HL-60 (cell line): ENCODE data around the gene NFIL3.

ENCODE experiments used
- DNase-seq, 2 experiments: peaks; one replicate each; pipeline ENCODE4 v3.0.0-alpha.2; 2010 to 2020; ENCODE audit warnings: low read depth in 1 of 2, low spot score in 1 of 2
- H3K27ac ChIP-seq: fragments of 250-450 bp; sonication (Bioruptor Pico); replicated peaks from 2 replicates; pipeline ENCODE4 v1.5.1; 2020; ENCODE audit warnings: mild to moderate bottlenecking, moderate library complexity
- H3K27me3 ChIP-seq: fragments of 250-450 bp; sonication (Bioruptor Pico); 2 replicates; pipeline ENCODE4 v1.5.1; 2021; ENCODE audit warnings: mild to moderate bottlenecking, moderate library complexity; ENCODE audit not compliant: insufficient read depth, poor library complexity, severe bottlenecking
- H3K4me3 ChIP-seq: replicated peaks from 2 replicates; pipeline ENCODE4 v1.5.1; 2011; ENCODE audit warnings: mild to moderate bottlenecking, control low read depth, low read length; ENCODE audit not compliant: insufficient read depth
- GABPA ChIP-seq: IDR thresholded peaks from 2 replicates; pipeline ENCODE4 v1.6.1; 2012; ENCODE audit warnings: low read depth
- POLR2AphosphoS5 ChIP-seq: IDR thresholded peaks from 2 replicates; pipeline ENCODE4 v1.6.1; 2012; ENCODE audit warnings: low read depth
- SPI1 ChIP-seq: IDR thresholded peaks from 2 replicates; pipeline ENCODE4 v1.6.1; 2012; ENCODE audit warnings: low read depth, mild to moderate bottlenecking, borderline replicate concordance
- TF ChIP-seq, protein P1 (sequence below): IDR thresholded peaks from one replicate; pipeline ENCODE4 v1.5.1; 2011; ENCODE audit warnings: low read length, control low read depth, inconsistent platforms; ENCODE audit not compliant: insufficient read depth
- TF ChIP-seq, protein P2 (sequence below): IDR thresholded peaks from 2 replicates; pipeline ENCODE4 v1.6.1; 2012; ENCODE audit warnings: low read depth; ENCODE audit not compliant: insufficient replicate concordance

Gene NFIL3

DNA sequence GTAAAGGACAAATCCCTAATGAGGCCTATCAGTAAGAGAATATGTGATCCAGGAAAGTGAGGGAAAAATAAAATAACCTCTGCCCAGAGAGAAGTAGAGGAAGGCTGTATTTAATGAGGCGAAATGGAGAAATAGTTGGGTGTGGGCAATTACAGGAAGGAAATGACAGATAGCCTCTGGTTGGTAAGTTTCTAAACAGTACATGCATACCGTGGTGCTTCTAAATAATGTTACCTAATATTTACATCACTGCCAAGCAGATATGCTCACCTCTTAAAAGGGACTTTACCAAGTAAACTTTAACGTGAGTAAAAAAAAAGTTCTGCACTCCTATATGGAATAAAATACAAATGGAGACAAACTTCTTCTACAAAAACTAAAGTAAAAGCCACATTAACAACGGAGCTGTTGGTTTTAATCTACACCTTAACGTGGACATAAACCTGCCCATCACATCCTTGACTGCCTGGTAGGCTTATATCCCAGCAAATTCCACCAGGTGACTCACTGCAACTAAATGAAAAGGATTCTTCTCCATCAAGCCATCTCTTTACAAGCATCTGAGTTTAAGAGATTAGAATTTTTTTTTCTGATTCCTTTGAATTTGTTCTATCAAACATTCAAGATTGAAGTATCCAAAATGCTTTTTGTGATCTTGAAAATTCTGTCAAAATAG, 12.4 kb downstream of the NFIL3 start:
- Histone ChIP-seq H3K4me3 (no peak overlapping the region), H3K27me3 (no peaks in the 10 kb centered on the region), H3K27ac (peak overlapping the region; percentile 57)
- peak in 1 of 2 experiments; percentile 67 for DNase-seq
- peak; percentile 41; the same call in 1 of the 2 replicates for TF ChIP-seq POLR2AphosphoS5
- TF ChIP-seq, protein P1, sequence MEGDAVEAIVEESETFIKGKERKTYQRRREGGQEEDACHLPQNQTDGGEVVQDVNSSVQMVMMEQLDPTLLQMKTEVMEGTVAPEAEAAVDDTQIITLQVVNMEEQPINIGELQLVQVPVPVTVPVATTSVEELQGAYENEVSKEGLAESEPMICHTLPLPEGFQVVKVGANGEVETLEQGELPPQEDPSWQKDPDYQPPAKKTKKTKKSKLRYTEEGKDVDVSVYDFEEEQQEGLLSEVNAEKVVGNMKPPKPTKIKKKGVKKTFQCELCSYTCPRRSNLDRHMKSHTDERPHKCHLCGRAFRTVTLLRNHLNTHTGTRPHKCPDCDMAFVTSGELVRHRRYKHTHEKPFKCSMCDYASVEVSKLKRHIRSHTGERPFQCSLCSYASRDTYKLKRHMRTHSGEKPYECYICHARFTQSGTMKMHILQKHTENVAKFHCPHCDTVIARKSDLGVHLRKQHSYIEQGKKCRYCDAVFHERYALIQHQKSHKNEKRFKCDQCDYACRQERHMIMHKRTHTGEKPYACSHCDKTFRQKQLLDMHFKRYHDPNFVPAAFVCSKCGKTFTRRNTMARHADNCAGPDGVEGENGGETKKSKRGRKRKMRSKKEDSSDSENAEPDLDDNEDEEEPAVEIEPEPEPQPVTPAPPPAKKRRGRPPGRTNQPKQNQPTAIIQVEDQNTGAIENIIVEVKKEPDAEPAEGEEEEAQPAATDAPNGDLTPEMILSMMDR: no peak
- TF ChIP-seq, protein P2, sequence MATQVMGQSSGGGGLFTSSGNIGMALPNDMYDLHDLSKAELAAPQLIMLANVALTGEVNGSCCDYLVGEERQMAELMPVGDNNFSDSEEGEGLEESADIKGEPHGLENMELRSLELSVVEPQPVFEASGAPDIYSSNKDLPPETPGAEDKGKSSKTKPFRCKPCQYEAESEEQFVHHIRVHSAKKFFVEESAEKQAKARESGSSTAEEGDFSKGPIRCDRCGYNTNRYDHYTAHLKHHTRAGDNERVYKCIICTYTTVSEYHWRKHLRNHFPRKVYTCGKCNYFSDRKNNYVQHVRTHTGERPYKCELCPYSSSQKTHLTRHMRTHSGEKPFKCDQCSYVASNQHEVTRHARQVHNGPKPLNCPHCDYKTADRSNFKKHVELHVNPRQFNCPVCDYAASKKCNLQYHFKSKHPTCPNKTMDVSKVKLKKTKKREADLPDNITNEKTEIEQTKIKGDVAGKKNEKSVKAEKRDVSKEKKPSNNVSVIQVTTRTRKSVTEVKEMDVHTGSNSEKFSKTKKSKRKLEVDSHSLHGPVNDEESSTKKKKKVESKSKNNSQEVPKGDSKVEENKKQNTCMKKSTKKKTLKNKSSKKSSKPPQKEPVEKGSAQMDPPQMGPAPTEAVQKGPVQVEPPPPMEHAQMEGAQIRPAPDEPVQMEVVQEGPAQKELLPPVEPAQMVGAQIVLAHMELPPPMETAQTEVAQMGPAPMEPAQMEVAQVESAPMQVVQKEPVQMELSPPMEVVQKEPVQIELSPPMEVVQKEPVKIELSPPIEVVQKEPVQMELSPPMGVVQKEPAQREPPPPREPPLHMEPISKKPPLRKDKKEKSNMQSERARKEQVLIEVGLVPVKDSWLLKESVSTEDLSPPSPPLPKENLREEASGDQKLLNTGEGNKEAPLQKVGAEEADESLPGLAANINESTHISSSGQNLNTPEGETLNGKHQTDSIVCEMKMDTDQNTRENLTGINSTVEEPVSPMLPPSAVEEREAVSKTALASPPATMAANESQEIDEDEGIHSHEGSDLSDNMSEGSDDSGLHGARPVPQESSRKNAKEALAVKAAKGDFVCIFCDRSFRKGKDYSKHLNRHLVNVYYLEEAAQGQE: no peak
- TF ChIP-seq SPI1: peak; percentile 40; the same call in 1 of the 2 replicates
- TF ChIP-seq GABPA: no peak

DNA sequence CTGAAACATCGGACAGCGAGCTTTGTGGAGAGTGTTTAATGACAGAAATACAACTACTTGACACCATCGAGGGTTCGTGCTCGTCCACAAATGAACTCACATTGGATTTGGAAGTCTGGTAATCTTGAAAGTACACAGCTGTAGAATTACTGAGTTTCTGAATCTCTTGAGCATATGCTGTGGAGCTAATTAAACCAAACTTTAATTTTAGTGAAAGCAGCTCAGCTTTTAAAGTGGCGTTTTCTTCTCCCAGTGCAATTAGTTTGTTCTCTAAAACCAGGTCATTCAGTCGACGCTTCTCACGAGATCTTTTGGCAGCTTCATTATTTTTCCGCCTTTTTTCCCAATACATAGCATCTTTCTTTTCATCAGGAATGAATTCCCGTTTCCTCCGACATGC, 13.5 kb downstream of the NFIL3 start:
- no peak for TF ChIP-seq GABPA
- TF ChIP-seq, protein P1: no peak
- H3K4me3 ChIP-seq: no peak overlapping the region
- DNase-seq: no peak
- H3K27me3 ChIP-seq: no peaks in the 10 kb centered on the region
- no peak overlapping the region; the same call in 1 of the 2 replicates for H3K27ac ChIP-seq

DNA sequence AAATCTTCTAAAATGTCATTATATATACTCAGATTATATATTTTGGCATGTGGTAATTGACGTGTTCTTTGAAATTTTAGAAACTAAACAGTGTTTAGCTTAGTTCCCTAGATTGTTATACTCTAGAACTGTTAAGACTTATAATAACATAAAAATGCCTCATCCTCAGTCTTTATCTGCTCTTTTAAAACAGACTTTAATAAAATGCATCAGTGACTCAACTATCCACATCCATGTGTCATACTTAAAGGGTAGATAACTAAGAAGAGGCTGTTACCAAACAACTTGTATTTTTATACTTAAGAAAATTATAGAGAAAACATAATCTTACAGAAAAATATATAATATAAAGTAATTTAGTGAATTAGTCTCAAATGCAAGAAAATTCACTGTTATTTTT, 15.2 kb downstream of the NFIL3 start:
- no peak overlapping the region for H3K4me3 ChIP-seq
- H3K27me3 ChIP-seq: no peaks in the 10 kb centered on the region
- no peak for DNase-seq
- no peak for TF ChIP-seq POLR2AphosphoS5
- TF ChIP-seq, protein P1: no peak
- TF ChIP-seq SPI1: no peak
- TF ChIP-seq, protein P2: no peak
- no peak for TF ChIP-seq GABPA
- H3K27ac ChIP-seq: no peak overlapping the region
